GM21423 (cell line): ENCODE data around the gene ALDH1B1.
"Not testable (repeated sequence)": the region's sequence is repeated elsewhere in the genome, so short reads cannot be mapped to it uniquely, and the experiment has no call there.

Source experiments
- ATAC-seq: cut with Tn5 transposase; IDR thresholded peaks from one replicate; pipeline ENCODE4 v1.9.1; 2021; ENCODE audit warnings: mild to moderate bottlenecking, moderate library complexity; ENCODE audit not compliant: unreplicated experiment

ALDH1B1 gene

DNA sequence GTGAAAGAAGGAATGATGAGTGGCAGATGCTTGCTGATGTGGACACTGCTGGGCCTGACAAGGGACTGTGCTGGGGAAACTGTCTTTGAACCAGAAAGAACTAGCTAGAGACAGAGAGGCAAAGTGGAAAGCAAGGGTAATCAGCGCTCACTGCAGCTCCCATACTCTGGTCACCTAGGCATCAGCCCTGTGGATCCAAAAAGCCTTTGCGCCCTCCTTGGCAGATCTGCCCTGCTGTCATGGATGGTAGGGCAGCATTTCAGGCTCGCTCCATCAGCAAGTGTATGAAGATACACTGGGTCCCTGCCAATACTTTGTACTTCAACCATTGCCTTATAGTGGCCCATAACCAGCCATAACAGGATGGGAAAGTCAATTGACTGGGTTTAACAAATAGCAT, 6.6 kb upstream of the ALDH1B1 start:
- no peak for ATAC-seq

- no peak for ATAC-seq
Measured at GRCh38 chr9:38386319-38386895, 6.1 kb upstream of the ALDH1B1 start.

DNA sequence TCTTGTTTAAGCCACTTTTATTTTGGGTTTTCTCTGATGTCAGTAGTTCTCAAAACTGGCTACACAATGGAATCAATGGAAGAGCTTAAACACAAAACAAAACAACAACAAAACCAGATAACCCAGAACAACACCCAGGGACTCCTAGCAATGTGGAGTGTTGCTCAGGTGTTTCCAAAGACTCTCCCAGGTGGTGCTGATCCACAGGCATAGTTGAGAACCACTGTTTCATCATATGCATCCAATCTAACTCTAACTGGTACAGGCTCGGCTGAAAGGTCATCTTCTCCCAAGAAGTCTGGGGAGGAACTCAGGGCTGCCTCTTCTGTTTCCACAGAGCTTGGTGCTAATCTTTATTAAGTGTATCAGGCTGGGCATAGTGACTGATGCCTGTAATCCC, 5.4 kb upstream of the ALDH1B1 start:
- ATAC-seq = no peak

- no peak for ATAC-seq
Measured at GRCh38 chr9:38387751-38388150, 4.8 kb upstream of the ALDH1B1 start.

- no peak for ATAC-seq
Measured at GRCh38 chr9:38388283-38389223, 3.9 kb upstream of the ALDH1B1 start.

GRCh38 chr9:38389313-38389712, 3.2 kb upstream of the ALDH1B1 start:
- ATAC-seq = no peak

- ATAC-seq = no peak
Measured at GRCh38 chr9:38390442-38390841, 2.1 kb upstream of the ALDH1B1 start.

- ATAC-seq = no peak
Measured at GRCh38 chr9:38390851-38391250, 1.7 kb upstream of the ALDH1B1 start.

DNA sequence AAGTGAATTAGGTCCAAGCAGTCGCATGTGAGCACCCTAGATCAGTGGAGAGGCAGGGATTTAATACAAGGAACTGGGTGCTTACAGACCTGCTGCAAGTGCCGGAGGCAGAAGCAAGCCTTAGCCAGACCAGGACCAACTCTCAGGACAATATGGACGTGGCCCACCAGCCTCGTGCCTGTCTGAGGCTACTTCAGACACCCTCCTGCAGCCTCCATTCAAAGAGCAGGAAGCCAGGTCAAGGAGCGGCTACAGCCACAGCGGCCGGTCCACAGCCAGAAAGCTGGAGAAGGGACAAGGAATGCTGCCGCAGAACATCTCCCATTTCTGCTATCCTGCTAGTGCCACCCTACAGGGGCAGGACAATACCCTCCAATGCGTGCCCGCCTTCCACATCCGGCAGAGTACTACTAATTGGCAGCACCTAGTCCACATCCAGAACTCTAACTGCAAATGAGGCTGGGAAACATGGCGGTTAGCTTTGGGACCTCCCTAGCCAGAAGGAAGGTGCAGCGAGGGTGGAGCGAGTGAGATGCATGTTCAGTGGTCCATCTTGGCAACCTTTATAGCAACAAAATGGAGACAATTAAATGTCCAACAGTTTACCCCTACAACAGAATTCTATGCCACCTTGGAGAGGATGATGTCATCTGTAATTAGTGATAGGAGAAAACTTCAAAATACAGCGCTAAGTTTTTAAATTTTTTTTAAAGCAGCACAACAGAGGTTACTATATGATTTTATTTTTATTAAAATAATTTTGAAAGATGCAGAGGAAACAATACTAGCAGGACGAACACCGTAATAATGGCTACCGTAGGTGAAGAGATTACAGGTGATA, 1.0 kb upstream of the ALDH1B1 start:
- no peak for ATAC-seq

- no peak for ATAC-seq
Measured at GRCh38 chr9:38393128-38393796, 760 bp downstream of the ALDH1B1 start.

GRCh38 chr9:38394416-38394815, 1.9 kb downstream of the ALDH1B1 start:
- no peak for ATAC-seq

- no peak for ATAC-seq
Measured at GRCh38 chr9:38395653-38396370, 3.3 kb downstream of the ALDH1B1 start.

DNA sequence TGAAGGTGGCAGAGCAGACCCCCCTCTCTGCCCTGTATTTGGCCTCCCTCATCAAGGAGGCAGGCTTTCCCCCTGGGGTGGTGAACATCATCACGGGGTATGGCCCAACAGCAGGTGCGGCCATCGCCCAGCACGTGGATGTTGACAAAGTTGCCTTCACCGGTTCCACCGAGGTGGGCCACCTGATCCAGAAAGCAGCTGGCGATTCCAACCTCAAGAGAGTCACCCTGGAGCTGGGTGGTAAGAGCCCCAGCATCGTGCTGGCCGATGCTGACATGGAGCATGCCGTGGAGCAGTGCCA, 3.8 kb downstream of the ALDH1B1 start:
- no peak for ATAC-seq

- ATAC-seq = not testable (repeated sequence)
Measured at GRCh38 chr9:38399191-38399590, 6.7 kb downstream of the ALDH1B1 start.

- no peak for ATAC-seq
Measured at GRCh38 chr9:38401994-38402393, 9.5 kb downstream of the ALDH1B1 start.

GRCh38 chr9:38404314-38404713, 11.8 kb downstream of the ALDH1B1 start:
- no peak for ATAC-seq

DNA sequence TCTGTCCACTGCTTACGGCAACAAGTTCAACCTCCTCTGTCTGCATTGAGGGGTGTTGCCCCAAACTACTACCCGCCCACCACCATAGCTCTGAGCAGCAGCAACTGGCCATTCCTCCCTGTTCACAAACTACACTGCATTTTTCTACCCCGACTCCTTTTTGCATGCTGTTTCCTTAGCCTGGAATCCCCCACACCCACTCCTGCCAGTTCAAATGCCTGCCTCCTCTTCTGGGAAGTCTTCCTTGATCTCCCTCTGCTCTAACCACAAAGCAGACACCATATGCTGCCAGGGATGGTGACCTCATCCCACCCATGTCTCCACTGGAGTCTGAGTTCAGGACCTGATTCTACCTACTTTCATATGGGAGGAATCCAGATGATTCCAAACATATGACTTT, 13.3 kb downstream of the ALDH1B1 start:
- no peak for ATAC-seq

DNA sequence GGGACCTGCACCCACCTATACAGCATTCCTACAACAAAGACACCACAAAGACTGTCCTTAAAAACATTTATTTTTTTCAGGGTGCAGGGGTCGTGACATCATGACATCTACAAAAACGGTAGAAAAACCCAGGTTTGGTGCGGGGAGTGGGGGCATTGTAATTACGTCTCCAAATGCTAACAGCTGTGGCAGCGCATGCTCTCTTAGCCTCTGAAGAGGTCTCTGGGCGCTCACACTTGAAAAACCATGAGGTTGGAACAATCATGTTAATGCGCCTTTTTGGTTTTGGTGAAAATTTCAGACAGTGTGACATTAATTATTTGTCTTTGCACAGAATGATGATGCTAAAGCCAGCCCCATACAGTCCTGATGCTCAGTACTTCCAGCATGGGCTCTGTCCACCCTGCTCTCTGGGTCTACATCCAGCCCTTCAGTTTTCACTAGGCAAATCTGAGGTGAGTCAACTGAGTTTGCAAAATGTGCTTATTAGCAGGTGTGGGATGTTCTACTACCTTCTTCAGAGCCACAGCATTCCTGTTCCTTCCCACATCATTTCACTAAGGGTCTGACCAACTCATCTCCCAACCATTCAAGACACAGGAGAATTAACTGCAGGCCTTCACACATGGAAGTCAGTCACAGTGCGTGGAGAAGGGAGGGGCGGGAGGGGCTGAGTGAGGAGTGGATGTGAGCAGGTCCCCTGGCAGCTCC, 14.1 kb downstream of the ALDH1B1 start:
- ATAC-seq = no peak

DNA sequence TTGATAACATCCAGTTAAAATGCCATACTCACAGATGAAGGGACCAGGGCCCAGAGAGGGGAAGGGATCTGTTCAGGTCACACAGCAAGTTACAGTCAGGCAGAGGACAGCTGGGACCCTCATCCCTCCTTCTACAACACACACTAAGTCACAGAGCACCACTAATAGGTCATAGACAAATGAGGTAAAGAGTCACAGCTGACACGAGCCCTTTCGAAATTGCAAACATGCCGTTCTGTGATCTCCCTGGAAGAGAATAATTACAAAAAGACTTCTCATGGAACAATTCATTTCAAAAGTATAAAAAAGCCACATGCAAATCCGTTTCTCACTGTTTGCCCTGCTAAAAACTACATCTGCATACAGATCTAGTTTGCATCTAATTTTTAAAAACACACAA, 16.2 kb downstream of the ALDH1B1 start:
- no peak for ATAC-seq

GRCh38 chr9:38412751-38413150, 20.2 kb downstream of the ALDH1B1 start:
- ATAC-seq = no peak
